CD14-positive monocyte (primary cell): ENCODE results near the gene NDUFS1. TPM values are rescaled to one million over a fixed set of nuclear protein-coding genes. Genes with fewer than 3 reads are reported as not detected.

Experiments used
- DNase-seq, 3 donors: peaks; one replicate each; pipeline ENCODE4 v3.0.0-alpha.2; 2011 to 2022
- H2AFZ ChIP-seq: 2 replicates; pipeline ENCODE4 v1.6.0; 2012; ENCODE audit warnings: mild to moderate bottlenecking, low read depth, low read length, inconsistent platforms; ENCODE audit not compliant: insufficient read depth, poor library complexity, severe bottlenecking
- H3K27ac ChIP-seq, 2 donors: 1 replicate in 1 of 2; 2 replicates in 1 of 2; pipeline ENCODE4 v1.5.1; 2012 to 2013; ENCODE audit warnings: low read length in 2 of 2, control low read depth in 1 of 2, inconsistent platforms in 1 of 2, low read depth in 1 of 2, mild to moderate bottlenecking in 1 of 2
- H3K27me3 ChIP-seq, 2 donors: one replicate each; pipeline versions ENCODE4 v1.6.0 to v1.6.1; 2011 to 2013; ENCODE audit warnings: low read length in 2 of 2; ENCODE audit not compliant: control insufficient read depth in 2 of 2, insufficient read depth in 2 of 2
- H3K36me3 ChIP-seq, 2 donors: replicated peaks in 1 of 2; 1 replicate in 1 of 2; 2 replicates in 1 of 2; pipeline versions ENCODE4 v1.5.1 to v1.6.1; 2012 to 2013; ENCODE audit warnings: low read length in 2 of 2, control low read depth in 1 of 2, inconsistent platforms in 1 of 2, mild to moderate bottlenecking in 1 of 2; ENCODE audit not compliant: insufficient read depth in 2 of 2, control insufficient read depth in 1 of 2
- H3K4me1 ChIP-seq, 2 donors: 1 replicate in 1 of 2; 2 replicates in 1 of 2; pipeline versions ENCODE4 v1.5.1 to v1.6.1; 2012 to 2013; ENCODE audit warnings: low read length in 2 of 2, control low read depth in 1 of 2, inconsistent platforms in 1 of 2, mild to moderate bottlenecking in 1 of 2, moderate library complexity in 1 of 2; ENCODE audit not compliant: insufficient read depth in 2 of 2, control insufficient read depth in 1 of 2
- H3K4me2 ChIP-seq: replicated peaks from 2 replicates; pipeline ENCODE3; 2012; ENCODE audit warnings: low read length, moderate library complexity, mild to moderate bottlenecking; ENCODE audit not compliant: poor library complexity, severe bottlenecking; ENCODE audit errors: extremely low read depth
- H3K4me3 ChIP-seq, 3 experiments: fragments of 200-600 bp in 1 of 3; sonication (generic) in 1 of 3; replicated peaks in 1 of 3; 1 replicate in 2 of 3; 2 replicates in 1 of 3; pipeline ENCODE4 v1.5.1; 2011 to 2013; ENCODE audit warnings: low read length in 3 of 3, mild to moderate bottlenecking in 3 of 3, control low read depth in 2 of 3, low read depth in 2 of 3, inconsistent platforms in 1 of 3, moderate library complexity in 1 of 3
- H3K79me2 ChIP-seq: 2 replicates; pipeline ENCODE4 v1.6.0; 2012; ENCODE audit warnings: mild to moderate bottlenecking, control low read depth, inconsistent platforms, low read length, moderate library complexity; ENCODE audit not compliant: insufficient read depth
- H3K9ac ChIP-seq: 2 replicates; pipeline ENCODE4 v1.6.0; 2017; ENCODE audit warnings: low read length, mild to moderate bottlenecking; ENCODE audit not compliant: insufficient read depth, poor library complexity, severe bottlenecking
- H3K9me3 ChIP-seq, 2 donors: replicated peaks in 1 of 2; 1 replicate in 1 of 2; 2 replicates in 1 of 2; pipeline versions ENCODE4 v1.5.1 to v1.6.1; 2012 to 2013; ENCODE audit warnings: low read length in 2 of 2, control low read depth in 1 of 2; ENCODE audit not compliant: control insufficient read depth in 1 of 2, insufficient read depth in 1 of 2
- H4K20me1 ChIP-seq: 2 replicates; pipeline ENCODE4 v1.6.0; 2012; ENCODE audit warnings: mild to moderate bottlenecking, low read length, control low read depth, moderate library complexity; ENCODE audit not compliant: insufficient read depth
- H3K27ac Mint-ChIP-seq, 7 donors: one replicate each; pipeline ENCODE4 v1.8.0; 2020; ENCODE audit warnings: mild to moderate bottlenecking in 7 of 7, mixed read lengths in 7 of 7, moderate library complexity in 6 of 7, inconsistent platforms in 2 of 7
- H3K27me3 Mint-ChIP-seq, 3 donors: one replicate each; pipeline ENCODE4 v1.8.0; 2021 to 2022; ENCODE audit warnings: low read depth in 3 of 3, mild to moderate bottlenecking in 3 of 3, mixed read lengths in 3 of 3, moderate library complexity in 3 of 3, inconsistent platforms in 1 of 3
- H3K36me3 Mint-ChIP-seq, 2 donors: one replicate each; pipeline ENCODE4 v1.8.0; 2020; ENCODE audit warnings: mixed read lengths in 2 of 2, inconsistent platforms in 1 of 2, mild to moderate bottlenecking in 1 of 2
- H3K4me1 Mint-ChIP-seq: one replicate; pipeline ENCODE4 v1.8.0; 2020; ENCODE audit warnings: mild to moderate bottlenecking, mixed read lengths
- H3K4me3 Mint-ChIP-seq, 2 donors: one replicate each; pipeline ENCODE4 v1.8.0; 2020; ENCODE audit warnings: mild to moderate bottlenecking in 2 of 2, mixed read lengths in 2 of 2, moderate library complexity in 1 of 2
- H3K9me3 Mint-ChIP-seq, 7 donors: one replicate each; pipeline ENCODE4 v1.8.0; 2020 to 2022; ENCODE audit warnings: mixed read lengths in 7 of 7, mild to moderate bottlenecking in 6 of 7, moderate library complexity in 6 of 7, inconsistent platforms in 2 of 7
- CTCF ChIP-seq: fragments of 200-600 bp; IDR thresholded peaks from one replicate; pipeline ENCODE4 v1.8.0; 2022; ENCODE audit warnings: antibody characterized with exemption, mild to moderate bottlenecking
- WGBS: methylation state at CpG from one replicate; pipeline ENCODE4 v1.1.5; 2013; ENCODE audit warnings: missing lambda C conversion rate; ENCODE audit not compliant: insufficient coverage; 5-methylcytosine and 5-hydroxymethylcytosine counted together
- intact Hi-C, 2 donors: fragments of 100-400 bp; cut with micrococcal nuclease; formaldehyde crosslinking; loops; one replicate each; pipeline versions ENCODE4 v1.15.0 to v1.15.1; 2023
- polyA plus RNA-seq, 3 donors: library from polyadenylated mRNA; depleted of rRNA in 1 of 3; unstranded in 2 of 3; stranded (reverse) in 1 of 3; fragments of 300-500 nt in 2 of 3; fragments of >200 nt in 1 of 3; fragmentation: Illumina TruSeq in 2 of 3; gene quantifications; 1 replicate in 2 of 3; 2 replicates in 1 of 3; pipeline ENCODE4 v1.2.3, GENCODE V29; 2012 to 2021

The NDUFS1 gene
- polyA plus RNA-seq, 3 donors = 22.8 to 43.9 (median 37.9) TPM

- Mint-ChIP-seq H3K9me3 (peaks cover 0 to 2% (median 0%) of the 10 kb centered on the region in 7 donors), H3K36me3 (peaks cover 79 to 93% of the 10 kb centered on the region in 2 donors), H3K4me1 (no peaks in the 10 kb centered on the region), H3K4me3 (no peak overlapping the region), H3K27ac (no peak overlapping the region), H3K27me3 (no peaks in the 10 kb centered on the region)
- Histone ChIP-seq H3K36me3 (peaks cover 92 to 97% of the 10 kb centered on the region in 2 donors), H2AFZ (no peak overlapping the region), H4K20me1 (peaks cover 7% of the 10 kb centered on the region), H3K4me3 (no peak overlapping the region), H3K4me1 (no peaks in the 10 kb centered on the region), H3K9me3 (no peaks in the 10 kb centered on the region), H3K27ac (no peak overlapping the region), H3K79me2 (no peaks in the 10 kb centered on the region), H3K27me3 (no peaks in the 10 kb centered on the region), H3K9ac (no peak overlapping the region), H3K4me2 (no peak overlapping the region)
- intact Hi-C loops = no loop called here
- TF ChIP-seq CTCF = no peak
- DNase-seq = no peak
- no CpG with 5 or more reads among the region's 5 CpGs for WGBS
These were observed 13.6 kb downstream of the NDUFS1 start for GRCh38 chr2:206145665-206146064.

GRCh38 chr2:206144383-206144782 lies 14.9 kb downstream of the NDUFS1 start:
- Histone ChIP-seq H3K9me3 (no peaks in the 10 kb centered on the region), H3K4me3 (no peak overlapping the region), H3K4me1 (no peaks in the 10 kb centered on the region), H3K4me2 (no peak overlapping the region), H3K9ac (no peak overlapping the region), H3K27me3 (no peaks in the 10 kb centered on the region), H3K27ac (no peak overlapping the region), H4K20me1 (no peaks in the 10 kb centered on the region), H2AFZ (no peak overlapping the region), H3K79me2 (no peaks in the 10 kb centered on the region), H3K36me3 (peaks cover 95 to 97% of the 10 kb centered on the region in 2 donors)
- H3K36me3 Mint-ChIP-seq = peaks cover 81 to 93% of the 10 kb centered on the region in 2 donors
- no CpG with 5 or more reads among the region's 2 CpGs for WGBS
- H3K27me3 Mint-ChIP-seq = no peaks in the 10 kb centered on the region
- H3K4me3 Mint-ChIP-seq = no peak overlapping the region
- no peak for DNase-seq
- no peak overlapping the region for H3K27ac Mint-ChIP-seq
- TF ChIP-seq CTCF = no peak
- intact Hi-C loops = no loop called here
- H3K9me3 Mint-ChIP-seq = peaks cover 0 to 2% (median 0%) of the 10 kb centered on the region in 7 donors
- no peaks in the 10 kb centered on the region for H3K4me1 Mint-ChIP-seq
